Stimulated activated naive CD4-positive, alpha-beta T cell treated with Interleukin-2 at 50 U/mL for 16 hours (primary cell): ENCODE results near the gene SPON2.

ENCODE experiments used
- DNase-seq: peaks from one replicate; lab custom pipeline; 2025; lab: John Stamatoyannopoulos, UW

Gene SPON2

DNA sequence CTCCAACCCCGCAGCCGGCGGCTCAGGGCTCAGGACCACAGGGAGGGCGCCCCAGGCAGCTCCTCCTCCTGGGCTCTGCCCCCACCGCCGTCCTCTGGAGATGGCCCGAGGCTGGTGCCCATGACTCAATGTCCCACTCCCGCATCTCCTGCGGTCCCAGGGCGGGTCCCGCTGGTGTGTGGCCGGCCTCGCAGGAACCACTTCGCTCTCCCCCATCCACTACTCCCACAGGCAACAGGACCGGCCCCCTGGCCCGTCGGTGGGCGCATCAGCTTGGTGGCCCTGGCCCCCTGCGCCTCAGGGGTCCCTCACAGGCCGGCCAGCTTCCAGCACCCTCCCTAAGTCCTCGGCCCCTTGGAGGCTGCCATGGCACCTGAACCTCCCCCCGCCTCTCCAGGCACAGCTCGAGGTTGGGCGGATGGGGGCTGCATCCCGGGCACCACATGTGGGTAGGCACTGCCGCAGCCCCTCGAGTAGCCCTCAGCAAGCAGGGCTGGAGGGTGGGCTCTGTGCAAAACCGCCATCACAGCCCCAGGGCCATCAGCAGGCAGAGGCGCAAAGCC is 22.8 kb upstream of the SPON2 start:
- no peak for DNase-seq

DNA sequence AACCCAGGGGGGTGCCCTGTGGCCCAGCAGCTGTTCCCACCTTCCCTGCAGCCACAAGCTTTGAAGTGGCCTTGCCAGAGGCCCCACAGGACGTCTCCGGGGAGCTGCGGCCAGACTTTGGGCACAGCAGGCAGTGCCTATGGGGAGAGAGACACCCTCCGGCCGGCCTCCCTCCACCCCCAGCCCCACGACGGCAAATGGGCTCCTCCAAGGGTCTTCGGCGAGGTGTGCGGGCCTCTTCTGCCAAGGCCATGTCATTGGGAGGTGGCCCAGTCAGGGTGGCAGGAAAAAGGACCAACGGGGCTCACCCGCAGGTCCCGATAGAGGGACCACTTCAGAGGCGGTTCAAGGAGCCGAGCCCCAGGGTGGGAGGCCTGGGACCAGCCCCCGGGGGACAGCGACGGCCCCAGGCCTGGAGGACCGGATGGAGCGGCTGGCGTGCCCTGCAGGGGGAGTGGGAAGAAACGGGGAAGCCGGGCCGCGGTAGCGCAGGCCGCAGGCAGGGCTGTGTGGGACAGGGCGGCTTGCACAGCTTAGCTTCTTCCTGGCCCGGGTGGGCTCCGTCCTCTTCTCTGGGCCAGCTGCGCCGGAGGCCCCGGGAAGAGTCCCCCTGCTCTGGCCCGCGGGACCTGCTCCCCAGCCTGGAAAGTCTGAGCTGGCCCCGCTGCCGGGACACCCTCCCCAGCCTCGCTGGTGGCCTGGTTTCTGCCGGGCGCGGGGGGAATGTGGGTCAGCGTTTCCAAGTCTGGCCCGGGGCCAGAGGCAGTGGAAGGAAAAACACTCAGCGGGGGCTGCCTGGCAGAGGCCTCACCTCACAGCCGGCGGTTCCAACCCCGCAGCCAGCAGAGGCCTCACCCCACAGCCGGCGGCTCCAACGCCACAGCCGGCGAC is 21.9 kb upstream of the SPON2 start:
- no peak for DNase-seq

- DNase-seq = no peak
Observed at GRCh38 chr4:1193206-1194009, 21.0 kb upstream of the SPON2 start.

DNA sequence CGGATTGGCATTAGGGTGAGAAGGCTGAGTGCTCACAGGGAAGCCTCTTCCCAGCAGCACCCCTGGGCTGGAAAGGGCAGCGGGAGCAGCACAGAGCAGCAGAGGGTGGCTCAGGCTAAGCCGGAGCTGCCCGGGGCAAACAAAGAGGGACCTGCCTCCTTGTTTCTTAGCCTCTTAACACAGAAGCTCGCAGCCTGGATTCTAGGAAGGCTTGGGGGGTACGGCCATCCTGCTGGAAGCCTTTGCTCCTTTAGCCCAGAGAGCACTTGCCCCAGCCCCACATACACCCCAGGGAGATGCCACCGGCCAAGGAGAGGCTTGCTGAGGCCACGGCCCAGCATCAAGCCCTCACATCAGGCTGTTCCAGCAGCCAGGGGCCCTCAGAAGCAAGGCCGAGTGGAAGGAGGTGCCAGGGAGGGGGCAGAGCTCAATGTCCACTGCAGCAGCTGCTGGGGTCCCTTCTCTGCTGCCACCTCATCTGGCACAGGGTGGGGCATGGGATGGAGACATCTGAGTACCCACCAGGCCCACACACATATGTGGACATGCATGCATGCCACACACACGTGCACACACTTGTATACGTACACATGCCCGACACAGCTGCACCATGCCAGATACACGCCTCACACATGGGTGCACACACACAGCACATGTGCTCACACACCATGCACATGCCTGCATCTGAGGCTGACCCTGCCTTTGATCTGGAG is 20.3 kb upstream of the SPON2 start:
- DNase-seq = no peak

DNA sequence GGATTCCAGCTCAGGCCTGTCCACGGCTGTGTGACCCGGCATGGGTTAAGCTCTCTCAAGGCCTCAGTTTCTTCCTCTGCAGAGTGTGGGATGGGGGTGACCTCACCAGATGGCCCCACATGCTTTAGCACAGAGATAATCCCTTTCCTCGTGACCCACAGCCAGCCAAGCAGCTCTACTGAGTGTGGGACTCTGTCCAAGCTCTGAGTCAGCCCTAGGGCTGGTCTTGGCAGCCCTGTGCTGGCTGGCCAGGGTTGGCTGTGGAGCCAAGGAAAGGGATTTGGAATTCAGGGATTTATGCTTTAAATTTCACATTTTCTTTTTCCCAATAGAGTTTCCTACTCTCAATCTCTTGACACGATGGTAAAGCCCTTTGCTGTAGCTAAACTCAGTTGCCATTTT is 19.7 kb upstream of the SPON2 start:
- no peak for DNase-seq

DNA sequence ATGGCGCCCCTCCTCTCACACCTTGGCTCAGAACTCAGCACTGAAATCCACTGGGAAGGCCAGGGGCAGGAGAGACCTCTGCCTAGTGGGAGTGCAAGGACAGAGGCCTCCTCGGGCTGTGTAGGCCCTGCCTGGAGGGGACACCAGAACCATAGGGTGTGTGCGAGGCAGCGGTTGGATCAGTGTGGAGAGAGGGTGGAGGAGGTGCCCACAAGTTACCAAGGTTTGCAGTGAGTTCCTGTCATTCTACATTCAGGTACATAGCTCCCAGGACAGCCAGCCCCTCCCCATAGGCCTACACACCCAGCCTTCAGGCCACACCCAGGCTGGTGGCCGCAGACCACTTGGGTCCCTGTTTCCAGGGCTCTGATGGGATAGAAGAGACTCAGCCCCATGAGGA is 19.2 kb upstream of the SPON2 start:
- DNase-seq = no peak

GRCh38 chr4:1187182-1187581 is 14.8 kb upstream of the SPON2 start:
- peak; percentile 19 for DNase-seq

DNA sequence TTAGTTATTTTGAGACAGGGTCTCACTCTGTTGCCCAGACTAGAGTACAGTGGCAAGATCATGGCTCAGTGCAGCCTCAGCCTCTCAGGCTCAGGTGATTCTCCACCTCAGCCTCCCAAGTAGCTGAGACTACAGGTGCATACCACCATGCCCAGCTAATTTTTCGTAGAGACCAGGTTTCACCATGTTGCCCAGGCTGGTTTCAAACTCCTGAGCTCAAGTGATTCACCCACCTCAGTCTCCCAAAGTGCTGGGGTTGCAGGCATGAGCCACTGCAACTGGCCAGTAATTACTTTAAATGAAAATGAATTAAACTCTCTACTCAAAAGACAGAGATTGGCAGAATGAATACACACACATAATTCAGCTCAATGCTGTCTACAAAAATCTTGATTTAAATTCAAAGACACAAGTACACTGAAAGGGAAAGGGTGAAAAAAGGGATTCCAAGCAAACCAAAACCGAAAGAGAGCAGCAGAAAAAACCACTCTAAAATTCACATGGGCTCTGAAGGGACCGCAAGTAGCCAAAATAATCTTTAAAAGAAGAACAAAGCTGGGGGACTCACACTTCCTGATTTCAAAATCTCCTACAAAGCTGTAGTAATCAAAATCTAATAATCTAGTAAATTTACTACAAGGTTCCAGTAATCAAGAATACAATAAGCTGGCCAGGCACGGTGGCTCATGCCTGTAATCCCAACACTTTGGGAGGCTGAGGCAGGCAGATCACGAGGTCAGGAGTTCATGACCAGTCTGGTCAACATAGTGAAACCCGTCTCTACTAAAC is 11.8 kb upstream of the SPON2 start:
- no peak for DNase-seq

DNA sequence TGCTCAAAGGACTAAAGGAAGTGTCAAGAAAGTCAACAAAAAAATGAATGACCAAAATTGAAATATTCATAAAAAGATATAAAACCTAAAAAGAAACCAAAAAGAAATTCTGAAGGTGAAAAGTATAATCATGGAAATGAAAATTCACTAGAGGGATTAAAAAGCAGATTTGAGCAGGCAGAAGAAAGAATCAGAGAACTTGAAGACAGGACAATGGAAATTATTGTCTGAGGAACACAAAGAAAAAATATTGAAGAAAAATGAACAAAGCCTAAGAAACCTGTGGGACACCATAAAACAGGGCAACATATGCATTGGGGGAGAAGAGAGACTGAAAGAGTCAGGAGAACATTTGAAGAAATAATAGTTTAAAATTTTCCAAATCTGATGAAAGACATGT is 9.9 kb upstream of the SPON2 start:
- DNase-seq = no peak

DNA sequence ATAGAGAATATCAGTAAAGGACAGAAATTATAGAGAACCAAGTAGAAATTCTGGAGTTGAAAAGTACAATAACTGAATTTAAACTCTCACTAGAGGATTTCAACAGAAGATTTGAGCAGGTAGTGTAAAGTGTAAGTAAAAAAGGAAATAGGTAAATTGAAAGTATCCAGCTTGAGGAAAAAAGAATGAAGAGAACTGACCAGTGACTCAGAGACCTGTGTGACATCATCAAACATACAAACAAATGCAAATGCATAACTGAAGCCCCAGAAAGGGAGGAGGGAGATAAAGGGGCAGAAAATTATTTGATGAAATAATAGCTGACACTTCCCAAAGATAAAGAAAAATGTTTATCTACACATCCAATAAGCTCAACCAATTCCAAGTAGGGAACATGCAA is 8.3 kb upstream of the SPON2 start:
- no peak for DNase-seq

DNA sequence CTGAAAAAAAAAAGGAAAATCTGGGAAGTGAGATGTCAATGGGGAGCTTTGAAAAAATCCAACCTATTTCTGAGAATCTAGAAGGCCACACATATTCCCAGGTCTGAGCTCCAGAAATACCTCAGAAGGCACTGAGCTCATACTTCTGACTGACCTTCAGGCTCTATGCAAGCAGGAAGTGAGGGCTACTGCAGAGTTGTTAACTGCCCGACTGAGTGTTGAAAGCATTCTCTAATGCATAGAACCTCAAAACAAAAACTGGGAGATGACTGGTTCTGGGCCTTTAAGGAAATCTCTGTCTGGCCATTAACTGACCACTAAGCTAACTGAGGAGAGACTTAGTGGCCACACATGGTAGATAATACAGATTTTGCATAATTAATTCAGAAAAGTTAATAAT is 7.6 kb upstream of the SPON2 start:
- DNase-seq = no peak

GRCh38 chr4:1179089-1179441 is 6.7 kb upstream of the SPON2 start:
- no peak for DNase-seq

DNA sequence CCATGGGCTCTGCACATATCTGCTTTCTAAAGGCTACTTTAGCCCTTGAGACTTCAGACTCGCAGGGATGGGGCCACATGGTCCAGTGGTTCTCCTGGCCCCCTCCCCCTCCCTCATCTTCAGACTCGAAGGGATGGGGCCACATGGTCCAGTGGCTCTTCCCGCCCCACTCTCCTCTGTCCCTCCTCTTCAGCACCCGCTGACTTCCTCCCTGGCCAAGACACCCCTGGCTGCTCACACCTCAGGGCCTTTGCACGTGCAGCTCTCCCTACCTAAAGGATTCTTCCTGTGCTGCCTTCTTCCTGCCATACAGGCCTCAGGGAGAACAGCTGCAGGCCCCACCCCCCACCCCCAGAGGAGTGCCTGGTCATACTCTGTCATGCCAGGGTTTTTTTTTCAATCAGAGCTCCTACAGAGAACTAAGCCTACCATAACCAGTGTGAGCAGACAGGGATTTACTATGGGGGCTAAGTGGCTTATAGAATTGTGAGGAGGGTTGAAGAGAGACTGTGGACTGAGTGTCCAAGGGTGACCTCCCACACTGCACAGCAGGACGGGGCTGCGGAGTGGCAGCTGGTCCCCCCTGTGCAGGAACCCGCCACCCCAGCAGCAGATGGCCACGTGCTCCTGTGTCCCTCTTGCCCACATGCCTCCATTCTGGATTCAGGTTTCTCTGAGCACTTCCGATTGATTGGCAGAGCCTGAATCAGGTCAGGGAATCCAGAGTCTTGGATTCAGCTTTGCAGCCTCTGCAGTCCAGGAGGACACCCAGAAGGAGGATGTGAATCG is 6.1 kb upstream of the SPON2 start:
- DNase-seq = no peak

GRCh38 chr4:1177274-1178141 is 5.1 kb upstream of the SPON2 start:
- DNase-seq = no peak

DNA sequence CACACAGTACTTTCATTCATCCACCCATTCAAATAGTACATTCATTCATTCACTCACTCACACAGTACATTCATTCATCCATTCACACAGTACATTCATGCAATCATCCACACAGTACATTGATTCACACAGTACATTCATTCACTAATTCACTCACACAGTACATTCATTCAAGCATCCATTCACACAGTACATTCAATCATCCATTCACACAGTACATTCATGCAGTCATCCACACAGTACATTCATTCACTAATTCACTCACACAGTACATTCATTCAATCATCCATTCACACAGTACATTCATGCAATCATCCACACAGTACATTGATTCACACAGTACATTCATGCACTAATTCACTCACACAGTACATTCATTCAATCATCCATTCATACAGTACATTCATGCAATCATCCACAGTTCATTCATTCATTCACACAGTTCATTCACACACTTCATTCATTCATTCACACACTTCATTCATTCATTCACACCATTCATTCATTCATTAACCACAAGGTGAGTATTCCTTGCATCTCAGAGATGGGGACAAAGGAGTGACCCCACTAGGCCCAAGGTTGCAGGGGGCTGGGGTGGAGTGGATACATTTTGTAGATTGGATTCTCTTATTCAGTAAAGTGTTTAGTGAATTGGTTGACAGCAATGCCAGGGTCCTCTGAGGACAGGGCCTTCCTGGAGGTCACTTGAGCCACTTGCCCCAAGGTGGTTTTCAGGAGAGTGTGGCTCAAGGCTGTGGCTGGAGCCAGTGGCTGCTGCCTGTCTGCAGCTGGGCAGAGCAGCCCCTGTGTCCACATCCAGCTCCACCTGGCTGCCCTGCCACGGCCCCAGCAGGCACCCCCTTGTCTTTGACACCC is 4.3 kb upstream of the SPON2 start:
- DNase-seq = no peak

- no peak for DNase-seq
Observed at GRCh38 chr4:1175635-1176229, 3.3 kb upstream of the SPON2 start.

GRCh38 chr4:1174941-1175634 is 2.7 kb upstream of the SPON2 start:
- DNase-seq = no peak
